Dedifferentiated amniotic fluid mesenchymal stem cell (primary cell): ENCODE results near the gene VKORC1.

Experiments used
- DNase-seq: peaks from one replicate; pipeline ENCODE4 v3.0.0-alpha.2; 2016; ENCODE audit errors: extremely low spot score

VKORC1 gene

GRCh38 chr16:31063495-31063842, 31.1 kb downstream of the VKORC1 start:
- DNase-seq: no peak

DNA sequence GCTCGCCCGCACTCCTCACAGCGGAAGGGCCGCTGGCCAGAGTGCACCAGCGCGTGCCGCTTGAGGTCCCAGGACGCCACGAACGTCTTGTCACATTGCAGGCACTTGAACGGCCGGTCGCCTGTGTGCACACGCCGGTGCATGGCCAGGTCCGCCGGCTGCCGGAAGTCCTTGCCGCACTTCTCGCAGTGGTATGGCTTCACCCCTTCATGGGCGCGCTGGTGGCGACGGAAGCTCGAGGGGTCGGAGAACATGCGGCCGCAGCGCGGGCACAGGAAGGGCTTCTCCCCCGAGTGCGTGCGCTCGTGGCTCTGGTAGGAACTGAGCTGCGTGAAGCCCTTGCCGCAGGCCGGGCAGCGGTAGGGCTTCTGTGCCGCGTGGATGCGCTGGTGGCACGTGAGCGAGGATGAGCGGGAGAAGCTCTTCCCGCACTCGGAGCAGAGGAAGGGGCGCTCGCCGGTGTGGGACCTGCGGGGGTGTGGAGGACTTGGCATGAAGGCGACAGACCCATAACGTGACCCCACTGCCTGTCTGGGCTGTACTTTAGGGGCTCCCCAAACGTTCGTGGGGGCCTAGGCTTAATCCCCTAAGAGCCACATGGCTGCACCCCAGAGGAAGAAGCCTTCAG, 32.7 kb downstream of the VKORC1 start:
- DNase-seq: no peak

DNA sequence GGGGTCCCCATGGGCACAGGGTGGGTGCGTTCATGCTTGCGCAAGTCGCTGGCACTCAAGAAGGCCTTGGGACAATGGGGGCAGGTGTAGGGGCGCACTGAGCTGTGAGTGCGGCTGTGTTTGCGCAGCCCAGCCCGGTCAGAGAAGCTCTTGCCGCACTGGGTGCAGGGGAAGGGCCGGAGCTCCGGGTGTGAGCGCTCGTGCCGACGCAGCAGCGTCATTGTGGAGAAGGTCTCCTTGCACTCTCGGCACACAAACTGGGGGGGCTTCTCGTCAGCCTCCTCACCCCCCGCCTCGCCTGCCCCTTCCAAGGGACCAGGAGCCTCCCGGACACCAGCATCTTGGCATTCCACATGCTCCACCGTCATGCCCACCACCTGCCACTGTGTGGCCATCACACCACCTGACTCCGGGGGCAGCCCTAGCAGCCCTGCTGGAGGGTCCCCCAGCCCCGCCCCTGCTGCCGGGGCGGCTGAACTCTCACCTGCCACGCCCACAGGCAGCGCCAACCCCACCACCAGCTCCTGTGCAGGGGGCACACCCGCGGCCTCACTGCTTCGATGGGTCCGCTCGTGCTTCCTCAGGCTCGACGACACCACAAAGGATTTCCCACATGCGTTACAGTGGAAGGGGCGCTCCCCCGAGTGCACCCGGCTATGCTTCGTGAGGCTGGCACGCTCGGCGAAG, 33.3 kb downstream of the VKORC1 start:
- no peak for DNase-seq

DNA sequence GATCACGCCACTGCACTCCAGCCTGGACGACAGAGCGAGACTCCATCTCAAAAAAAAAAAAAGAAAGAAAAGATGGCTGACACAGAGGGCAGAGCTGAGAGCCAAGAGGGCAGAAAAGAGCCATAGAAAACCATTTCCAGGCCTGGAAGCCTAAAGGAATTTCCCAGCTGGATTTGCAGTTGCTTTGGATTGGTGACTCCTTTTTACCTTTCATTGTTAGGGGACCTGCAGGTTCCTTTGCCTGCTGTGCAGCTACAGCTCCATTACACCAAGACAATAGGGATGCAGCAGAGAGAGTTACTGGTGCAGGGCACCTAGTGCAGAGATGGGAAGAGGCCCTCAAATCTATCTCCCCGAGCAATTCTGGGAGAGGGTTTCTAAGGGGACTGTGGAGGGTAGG, 39.0 kb downstream of the VKORC1 start:
- DNase-seq: no peak

DNA sequence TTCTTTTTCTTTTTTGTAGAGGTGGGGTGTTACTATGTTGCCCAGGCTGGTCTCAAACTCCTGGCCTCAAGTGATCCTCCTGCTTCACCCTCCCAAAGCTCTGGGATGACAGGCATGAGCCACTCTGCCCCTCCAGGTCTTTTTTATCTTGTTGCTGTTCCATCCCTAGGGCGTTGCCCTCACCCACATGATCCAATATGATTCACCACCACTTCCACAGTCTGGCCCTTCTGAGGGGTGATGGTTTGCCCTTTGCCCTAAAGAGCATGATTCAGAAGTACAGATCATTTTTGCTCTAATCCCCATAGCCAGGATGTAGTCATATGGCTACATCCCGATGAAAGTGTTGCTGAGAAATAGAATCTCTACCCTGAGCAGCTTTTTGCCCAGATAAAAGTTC, 42.5 kb downstream of the VKORC1 start:
- peak; percentile 63 for DNase-seq

- DNase-seq: no peak
Measured at GRCh38 chr16:31050280-31051030, 44.1 kb downstream of the VKORC1 start.

DNA sequence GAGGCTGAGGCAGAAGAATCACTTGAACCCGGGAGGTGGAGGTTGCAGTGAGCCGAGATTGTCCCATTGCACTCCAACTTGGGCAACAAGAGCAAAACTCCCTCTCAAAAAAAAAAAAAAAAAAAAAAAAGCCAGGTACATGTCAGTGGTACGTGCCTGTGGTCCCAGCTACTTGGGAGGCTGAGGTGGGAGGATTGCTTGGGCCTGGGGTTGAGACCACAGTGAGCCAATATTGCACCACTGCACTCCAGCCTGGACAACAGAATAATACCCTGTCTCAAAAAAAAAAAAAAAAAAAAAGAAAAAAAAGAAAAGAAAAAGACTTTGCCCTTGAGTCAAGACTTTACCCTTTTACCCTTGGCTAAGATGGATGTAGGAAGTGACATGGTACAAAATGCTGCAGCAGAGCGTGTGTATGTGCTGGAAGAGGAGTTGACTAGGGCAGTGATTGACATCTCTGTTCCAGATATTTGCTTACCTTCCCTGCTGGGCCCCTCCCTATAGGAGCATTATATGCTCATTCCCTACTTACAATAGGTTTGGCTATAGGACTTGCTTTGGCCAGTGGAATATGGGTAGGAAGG, 50.6 kb downstream of the VKORC1 start:
- no peak for DNase-seq

DNA sequence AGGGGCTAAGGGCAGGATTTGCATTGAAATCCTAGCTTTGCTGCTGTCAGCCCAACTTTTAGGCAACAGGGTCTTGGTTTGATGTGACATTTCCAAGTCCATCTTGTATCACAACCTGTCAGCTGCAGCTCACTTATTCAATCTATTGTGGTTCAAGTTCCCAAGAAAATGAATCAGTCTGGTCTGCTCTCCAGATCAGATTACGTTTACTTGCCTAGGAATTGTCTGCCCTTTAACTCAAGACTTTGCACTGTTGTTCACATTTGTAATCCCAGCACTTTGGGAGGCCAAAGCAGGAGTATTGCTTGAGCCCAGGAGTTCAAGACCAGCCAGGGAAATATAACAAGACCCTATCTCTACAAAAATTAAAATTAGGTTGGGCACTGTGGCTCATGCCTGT, 51.2 kb downstream of the VKORC1 start:
- no peak for DNase-seq

- no peak for DNase-seq
Measured at GRCh38 chr16:31042866-31043265, 51.7 kb downstream of the VKORC1 start.
